Chondrocyte (in vitro differentiated cells): Measurements from ENCODE around the gene MRO. TPM values are rescaled to one million over a fixed set of nuclear protein-coding genes. Genes with fewer than 3 reads are reported as not detected.

Experiments
- DNase-seq: peaks from one replicate; pipeline ENCODE4 v3.0.0; 2021; ENCODE audit warnings: mixed read lengths, low spot score
- H3K27ac Mint-ChIP-seq: one replicate; pipeline ENCODE4 v1.8.0; 2021; ENCODE audit warnings: mild to moderate bottlenecking, moderate library complexity, mixed read lengths; ENCODE audit not compliant: unreplicated experiment
- H3K27me3 Mint-ChIP-seq: 2 replicates; pipeline ENCODE4 v1.8.0; 2021; ENCODE audit warnings: low read depth, mixed read lengths
- H3K36me3 Mint-ChIP-seq: 2 replicates; pipeline ENCODE4 v1.8.0; 2021; ENCODE audit warnings: low read depth, mixed read lengths
- H3K4me1 Mint-ChIP-seq: 2 replicates; pipeline ENCODE4 v1.8.0; 2021; ENCODE audit warnings: low read depth, mild to moderate bottlenecking, mixed read lengths
- H3K4me3 Mint-ChIP-seq: one replicate; pipeline ENCODE4 v1.8.0; 2021; ENCODE audit warnings: mild to moderate bottlenecking, moderate library complexity, mixed read lengths; ENCODE audit not compliant: unreplicated experiment
- H3K9me3 Mint-ChIP-seq: 2 replicates; pipeline ENCODE4 v1.8.0; 2021; ENCODE audit warnings: low read depth, mixed read lengths
- total RNA-seq: library from RNA; stranded (reverse); gene quantifications from 3 replicates; pipeline ENCODE4 v1.2.1, GENCODE V29; 2021
- TF ChIP-seq, protein P1 (sequence below): fragments of 200-600 bp; sonication (generic); IDR thresholded peaks from 2 replicates; pipeline ENCODE4 v1.5.0; 2021; ENCODE audit warnings: antibody characterized with exemption, mild to moderate bottlenecking, moderate library complexity

MRO gene
- total RNA-seq, 1 donor from 2014 or later, result not detected

DNA sequence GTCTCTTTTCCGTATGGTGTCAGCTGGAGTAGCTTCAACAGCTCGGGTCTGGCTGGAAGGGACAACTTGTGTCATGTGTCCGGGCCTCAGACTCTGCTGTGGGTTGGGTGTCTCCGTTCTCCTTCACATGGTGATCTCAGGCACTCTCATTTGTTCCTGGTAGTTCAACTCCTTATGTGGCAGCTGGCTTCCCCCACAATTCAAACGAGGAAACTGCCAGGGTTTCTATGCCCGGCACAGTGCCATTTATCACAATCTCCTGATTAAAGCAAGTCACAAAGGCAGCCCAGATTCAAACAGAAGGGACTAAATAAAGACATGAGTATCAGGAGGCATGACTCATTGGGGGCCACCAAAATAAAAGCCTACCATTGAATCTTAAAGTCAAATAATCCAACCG is 22.7 kb downstream of the MRO start:
- Mint-ChIP-seq H3K27me3 (peaks cover 46% of the 10 kb centered on the region), H3K4me3 (no peak overlapping the region), H3K36me3 (no peaks in the 10 kb centered on the region), H3K9me3 (no peaks in the 10 kb centered on the region), H3K27ac (no peak overlapping the region), H3K4me1 (no peaks in the 10 kb centered on the region)
- DNase-seq, result no peak
- TF ChIP-seq, protein P1, sequence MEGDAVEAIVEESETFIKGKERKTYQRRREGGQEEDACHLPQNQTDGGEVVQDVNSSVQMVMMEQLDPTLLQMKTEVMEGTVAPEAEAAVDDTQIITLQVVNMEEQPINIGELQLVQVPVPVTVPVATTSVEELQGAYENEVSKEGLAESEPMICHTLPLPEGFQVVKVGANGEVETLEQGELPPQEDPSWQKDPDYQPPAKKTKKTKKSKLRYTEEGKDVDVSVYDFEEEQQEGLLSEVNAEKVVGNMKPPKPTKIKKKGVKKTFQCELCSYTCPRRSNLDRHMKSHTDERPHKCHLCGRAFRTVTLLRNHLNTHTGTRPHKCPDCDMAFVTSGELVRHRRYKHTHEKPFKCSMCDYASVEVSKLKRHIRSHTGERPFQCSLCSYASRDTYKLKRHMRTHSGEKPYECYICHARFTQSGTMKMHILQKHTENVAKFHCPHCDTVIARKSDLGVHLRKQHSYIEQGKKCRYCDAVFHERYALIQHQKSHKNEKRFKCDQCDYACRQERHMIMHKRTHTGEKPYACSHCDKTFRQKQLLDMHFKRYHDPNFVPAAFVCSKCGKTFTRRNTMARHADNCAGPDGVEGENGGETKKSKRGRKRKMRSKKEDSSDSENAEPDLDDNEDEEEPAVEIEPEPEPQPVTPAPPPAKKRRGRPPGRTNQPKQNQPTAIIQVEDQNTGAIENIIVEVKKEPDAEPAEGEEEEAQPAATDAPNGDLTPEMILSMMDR, result no peak

DNA sequence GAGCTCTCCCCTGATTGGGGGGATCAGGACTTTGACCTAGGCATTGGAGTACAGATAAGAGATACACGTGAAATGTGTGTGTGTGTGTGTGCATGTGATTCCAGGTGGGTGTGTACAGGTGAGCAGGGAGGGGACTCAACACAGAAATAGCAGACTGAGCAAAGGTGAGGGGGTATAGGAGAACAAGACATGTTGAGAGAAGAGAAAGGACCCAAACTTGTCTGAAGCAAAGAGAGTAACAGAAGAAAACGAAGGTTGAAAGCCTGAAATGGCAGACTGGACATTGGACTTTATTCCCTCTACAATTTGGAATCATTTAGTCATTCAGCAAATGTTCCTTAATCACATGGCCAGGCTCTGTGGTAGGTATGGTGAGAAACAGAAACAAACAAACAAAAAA is 23.3 kb downstream of the MRO start:
- TF ChIP-seq, protein P1, result no peak
- Mint-ChIP-seq H3K9me3 (no peaks in the 10 kb centered on the region), H3K27ac (no peak overlapping the region), H3K4me1 (no peaks in the 10 kb centered on the region), H3K36me3 (no peaks in the 10 kb centered on the region), H3K4me3 (no peak overlapping the region), H3K27me3 (peaks cover 43% of the 10 kb centered on the region)
- DNase-seq, result no peak

DNA sequence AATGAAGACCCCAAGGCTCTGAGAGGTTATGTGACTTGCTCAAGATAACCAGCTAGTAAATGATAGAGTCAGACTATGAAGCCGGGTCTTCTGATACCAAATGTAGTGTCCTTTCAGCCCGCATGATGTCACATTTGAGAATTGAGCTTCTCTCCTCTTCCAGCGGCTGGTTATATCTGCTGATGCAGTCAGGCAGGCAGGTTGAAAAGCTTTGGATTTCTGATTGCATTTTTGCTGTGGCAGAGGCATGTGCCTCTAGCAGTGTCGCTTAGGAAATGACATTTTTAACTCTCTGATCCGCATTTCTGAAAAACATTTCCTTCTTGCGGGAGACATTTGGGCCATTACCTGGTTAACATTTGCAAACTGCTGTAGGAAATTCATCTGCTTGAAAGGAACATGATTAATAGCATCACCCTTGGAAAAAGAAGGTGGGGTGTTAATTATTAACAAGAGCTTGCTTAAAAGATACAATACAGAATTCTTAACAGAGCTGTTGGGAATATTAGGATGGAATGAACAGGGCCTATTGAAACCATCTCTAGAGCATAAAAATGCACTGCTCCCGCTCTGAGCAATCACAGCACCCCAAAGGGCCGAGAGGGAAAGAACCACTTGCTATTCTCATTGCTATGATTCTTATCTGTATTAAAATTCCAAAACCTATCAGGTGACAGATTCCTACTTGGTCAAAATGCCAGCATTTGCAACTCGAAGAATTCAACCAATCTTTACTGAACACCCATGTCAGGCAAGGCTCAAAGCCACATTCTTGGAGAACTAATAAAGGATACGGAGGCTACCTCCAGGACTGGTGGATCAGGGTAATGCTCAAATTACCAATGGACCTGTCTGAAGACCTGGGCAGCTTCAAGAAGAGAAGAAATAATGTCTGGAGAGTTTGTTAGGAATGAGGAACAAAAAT is 25.9 kb downstream of the MRO start:
- TF ChIP-seq, protein P1, result no peak
- no peaks in the 10 kb centered on the region for H3K36me3 Mint-ChIP-seq
- H3K27ac Mint-ChIP-seq, result no peak overlapping the region
- no peak for DNase-seq
- H3K27me3 Mint-ChIP-seq, result peaks cover 41% of the 10 kb centered on the region
- H3K4me1 Mint-ChIP-seq, result no peaks in the 10 kb centered on the region
- H3K9me3 Mint-ChIP-seq, result no peaks in the 10 kb centered on the region
- no peak overlapping the region for H3K4me3 Mint-ChIP-seq

DNA sequence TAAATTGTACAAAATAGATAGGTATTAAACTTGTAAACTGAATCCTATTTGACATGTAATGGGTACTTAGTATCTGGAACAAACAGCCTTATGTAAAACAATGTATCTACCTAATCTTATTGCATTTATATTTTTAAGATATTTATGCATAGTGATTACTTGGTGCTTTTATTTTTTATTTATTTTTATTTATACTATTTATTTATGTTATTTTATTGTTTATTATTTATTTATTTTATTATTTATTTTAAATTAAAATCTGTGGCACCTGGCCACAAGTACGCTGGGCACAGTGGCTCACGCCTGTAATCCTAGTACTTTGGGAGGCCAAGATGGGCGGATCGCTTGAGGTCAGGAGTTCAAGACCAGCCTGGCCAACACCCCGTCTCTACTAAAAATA is 26.9 kb downstream of the MRO start:
- no peak for DNase-seq
- H3K9me3 Mint-ChIP-seq, result no peaks in the 10 kb centered on the region
- H3K27me3 Mint-ChIP-seq, result peaks cover 35% of the 10 kb centered on the region
- H3K4me3 Mint-ChIP-seq, result no peak overlapping the region
- H3K4me1 Mint-ChIP-seq, result no peaks in the 10 kb centered on the region
- H3K27ac Mint-ChIP-seq, result no peak overlapping the region
- TF ChIP-seq, protein P1, result no peak
- H3K36me3 Mint-ChIP-seq, result no peaks in the 10 kb centered on the region

DNA sequence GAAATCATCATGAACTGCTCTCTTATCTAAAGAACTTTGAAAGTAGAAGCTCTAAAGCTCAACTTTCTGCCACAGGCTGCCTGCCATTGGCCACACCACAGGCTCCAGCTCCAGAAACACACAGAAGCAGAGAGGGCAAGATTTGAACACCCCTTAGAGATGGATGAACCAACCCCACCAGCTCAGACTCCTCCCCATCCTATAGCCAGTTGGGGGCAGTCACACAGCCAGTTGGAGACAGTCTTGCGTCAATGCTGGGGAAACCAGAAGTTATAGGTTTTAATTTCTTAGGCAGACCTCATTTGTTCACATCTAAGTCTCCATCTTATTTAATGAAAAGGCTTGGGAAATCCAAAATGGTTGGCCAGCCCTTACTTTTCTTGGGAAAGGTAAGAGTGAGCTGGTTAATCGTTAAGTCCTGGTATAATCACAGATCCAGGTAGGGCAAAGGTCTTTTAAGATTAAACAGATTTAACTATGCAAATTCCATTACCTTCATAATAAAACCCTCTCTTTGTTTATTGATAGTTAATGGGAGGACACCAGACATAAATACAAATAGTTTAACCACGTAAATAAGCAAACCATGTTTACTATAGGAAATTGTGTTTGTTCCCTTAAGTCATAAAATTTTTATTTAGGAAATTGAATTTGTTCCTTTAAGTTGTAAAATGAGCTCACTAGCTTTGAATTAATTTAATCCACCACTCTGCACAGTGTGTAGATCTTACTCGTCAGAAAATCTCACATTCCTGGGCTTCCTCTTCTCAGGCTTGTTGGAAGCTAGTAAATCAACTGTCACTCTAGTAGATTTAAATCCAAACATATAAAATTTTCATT is 28.0 kb downstream of the MRO start:
- no peak for DNase-seq
- Mint-ChIP-seq H3K27ac (no peak overlapping the region), H3K36me3 (no peaks in the 10 kb centered on the region), H3K4me3 (no peak overlapping the region), H3K27me3 (peaks cover 27% of the 10 kb centered on the region), H3K4me1 (no peaks in the 10 kb centered on the region), H3K9me3 (no peaks in the 10 kb centered on the region)
- TF ChIP-seq, protein P1, result no peak
